Mesendoderm (in vitro differentiated cells): ENCODE results near the gene KRT80.

Experiments
- DNase-seq: peaks from one replicate; pipeline ENCODE4 v3.0.0; 2013
- H2AK5ac ChIP-seq: 2 replicates; pipeline ENCODE4 v1.6.1; 2013; ENCODE audit warnings: low read length, inconsistent platforms
- H2BK120ac ChIP-seq: 2 replicates; pipeline ENCODE4 v1.6.1; 2013; ENCODE audit warnings: low read depth, mild to moderate bottlenecking, low read length, moderate library complexity, mixed read lengths
- H2BK15ac ChIP-seq: replicated peaks from 2 replicates; pipeline ENCODE4 v1.6.1; 2013; ENCODE audit warnings: low read depth, mild to moderate bottlenecking, moderate library complexity
- H2BK5ac ChIP-seq: 2 replicates; pipeline ENCODE4 v1.6.1; 2013; ENCODE audit warnings: low read length, inconsistent platforms
- H3K18ac ChIP-seq: 2 replicates; pipeline ENCODE4 v1.6.1; 2013; ENCODE audit warnings: mild to moderate bottlenecking, low read length, mixed read lengths
- H3K23ac ChIP-seq: one replicate; pipeline ENCODE4 v1.6.1; 2013; ENCODE audit warnings: low read length
- H3K27ac ChIP-seq: 2 replicates; pipeline ENCODE4 v1.5.1; 2013; ENCODE audit warnings: low read depth, mild to moderate bottlenecking, inconsistent platforms, low read length, moderate library complexity
- H3K27me3 ChIP-seq: 2 replicates; pipeline ENCODE4 v1.6.1; 2013; ENCODE audit warnings: low read length, control low read depth, mild to moderate bottlenecking, inconsistent platforms; ENCODE audit not compliant: insufficient read depth, poor library complexity
- H3K36me3 ChIP-seq: 2 replicates; pipeline ENCODE4 v1.6.1; 2013; ENCODE audit warnings: low read length, inconsistent platforms; ENCODE audit not compliant: control insufficient read depth, insufficient read depth
- H3K4ac ChIP-seq: one replicate; pipeline ENCODE4 v1.6.1; 2013; ENCODE audit warnings: low read depth, mild to moderate bottlenecking, low read length, moderate library complexity
- H3K4me1 ChIP-seq: 2 replicates; pipeline ENCODE4 v1.6.1; 2013; ENCODE audit warnings: low read depth, low read length, inconsistent platforms; ENCODE audit not compliant: control insufficient read depth
- H3K4me2 ChIP-seq: 2 replicates; pipeline ENCODE4 v1.6.1; 2013; ENCODE audit warnings: low read length
- H3K4me3 ChIP-seq: 2 replicates; pipeline ENCODE4 v1.5.1; 2013; ENCODE audit warnings: mild to moderate bottlenecking, low read length
- H3K56ac ChIP-seq: one replicate; pipeline ENCODE4 v1.6.1; 2013; ENCODE audit warnings: low read length
- H3K79me1 ChIP-seq: 2 replicates; pipeline ENCODE4 v1.6.1; 2013; ENCODE audit warnings: low read length, inconsistent platforms
- H3K79me2 ChIP-seq: 2 replicates; pipeline ENCODE4 v1.6.1; 2013; ENCODE audit warnings: mild to moderate bottlenecking, low read length; ENCODE audit not compliant: control insufficient read depth, insufficient read depth
- H3K9ac ChIP-seq: 2 replicates; pipeline ENCODE4 v1.6.1; 2013; ENCODE audit warnings: low read length, inconsistent platforms
- H4K5ac ChIP-seq: one replicate; pipeline ENCODE4 v1.6.1; 2013; ENCODE audit warnings: low read length
- H4K8ac ChIP-seq: one replicate; pipeline ENCODE4 v1.6.1; 2013; ENCODE audit warnings: low read depth, mild to moderate bottlenecking, control low read depth, low read length, moderate library complexity
- WGBS: extraction: QIAGEN DNeasy Blood & Tissue Kit; methylation state at CpG from one replicate; pipeline ENCODE4 v1.1.7; 2013; ENCODE audit warnings: low lambda C conversion rate, missing lambda C conversion rate; ENCODE audit not compliant: insufficient coverage; ENCODE audit errors: extremely low coverage; 5-methylcytosine and 5-hydroxymethylcytosine counted together

Gene KRT80

GRCh38 chr12:52206304-52207040 is 14.7 kb upstream of the KRT80 start:
- Histone ChIP-seq H3K4me3 (no peak overlapping the region), H2BK5ac (no peak overlapping the region), H3K4me2 (no peak overlapping the region), H2AK5ac (no peak overlapping the region), H3K79me1 (no peaks in the 10 kb centered on the region), H4K8ac (no peak overlapping the region), H2BK120ac (no peak overlapping the region), H3K36me3 (no peaks in the 10 kb centered on the region), H3K9ac (no peak overlapping the region), H3K4ac (no peak overlapping the region), H4K5ac (no peak overlapping the region), H3K4me1 (peaks cover 4% of the 10 kb centered on the region), H3K27me3 (no peaks in the 10 kb centered on the region), H2BK15ac (no peak overlapping the region), H3K23ac (no peak overlapping the region), H3K18ac (no peak overlapping the region), H3K27ac (no peak overlapping the region), H3K79me2 (no peaks in the 10 kb centered on the region), H3K56ac (no peak overlapping the region)
- WGBS = no CpG with 5 or more reads among the region's 9 CpGs
- no peak for DNase-seq

- no peak overlapping the region for H3K27ac ChIP-seq
- H3K36me3 ChIP-seq = no peaks in the 10 kb centered on the region
- no peak overlapping the region for H4K5ac ChIP-seq
- no peak overlapping the region for H2AK5ac ChIP-seq
- H2BK15ac ChIP-seq = no peak overlapping the region
- no peak overlapping the region for H3K9ac ChIP-seq
- H3K18ac ChIP-seq = no peak overlapping the region
- no peak overlapping the region for H3K23ac ChIP-seq
- H3K79me1 ChIP-seq = no peaks in the 10 kb centered on the region
- H3K4me3 ChIP-seq = no peak overlapping the region
- no peak overlapping the region for H2BK120ac ChIP-seq
- H3K79me2 ChIP-seq = no peaks in the 10 kb centered on the region
- H4K8ac ChIP-seq = no peak overlapping the region
- no peak overlapping the region for H2BK5ac ChIP-seq
- no peak overlapping the region for H3K4ac ChIP-seq
- no peak for DNase-seq
- no CpG with 5 or more reads among the region's 4 CpGs for WGBS
- H3K4me1 ChIP-seq = peaks cover 4% of the 10 kb centered on the region
- no peak overlapping the region for H3K56ac ChIP-seq
- no peaks in the 10 kb centered on the region for H3K27me3 ChIP-seq
- H3K4me2 ChIP-seq = no peak overlapping the region
These were observed 13.9 kb upstream of the KRT80 start for GRCh38 chr12:52205612-52206303.

- Histone ChIP-seq H2BK5ac (no peak overlapping the region), H3K4ac (no peak overlapping the region), H2AK5ac (no peak overlapping the region), H3K18ac (no peak overlapping the region), H2BK120ac (no peak overlapping the region), H3K4me2 (no peak overlapping the region), H3K4me3 (no peak overlapping the region), H4K5ac (no peak overlapping the region), H3K9ac (no peak overlapping the region), H3K36me3 (no peaks in the 10 kb centered on the region), H3K23ac (no peak overlapping the region), H3K56ac (no peak overlapping the region), H4K8ac (no peak overlapping the region), H3K4me1 (peaks cover 4% of the 10 kb centered on the region), H3K27me3 (no peaks in the 10 kb centered on the region), H3K79me2 (no peaks in the 10 kb centered on the region), H3K27ac (no peak overlapping the region), H3K79me1 (no peaks in the 10 kb centered on the region), H2BK15ac (no peak overlapping the region)
- no CpG with 5 or more reads among the region's 7 CpGs for WGBS
- DNase-seq = no peak
These were observed 13.2 kb upstream of the KRT80 start for GRCh38 chr12:52204931-52205505.

- Histone ChIP-seq H4K5ac (no peak overlapping the region), H3K79me2 (no peaks in the 10 kb centered on the region), H3K79me1 (no peaks in the 10 kb centered on the region), H3K4me1 (peaks cover 4% of the 10 kb centered on the region), H3K4ac (no peak overlapping the region), H2BK15ac (no peak overlapping the region), H4K8ac (no peak overlapping the region), H2BK5ac (no peak overlapping the region), H3K23ac (no peak overlapping the region), H3K18ac (no peak overlapping the region), H3K27ac (no peak overlapping the region), H3K4me3 (no peak overlapping the region), H3K27me3 (no peaks in the 10 kb centered on the region), H3K36me3 (no peaks in the 10 kb centered on the region), H3K56ac (no peak overlapping the region), H3K4me2 (no peak overlapping the region), H2BK120ac (no peak overlapping the region), H2AK5ac (no peak overlapping the region), H3K9ac (no peak overlapping the region)
- DNase-seq = no peak
- WGBS = no CpG with 5 or more reads among the region's 18 CpGs
These were observed 12.5 kb upstream of the KRT80 start for GRCh38 chr12:52204095-52204930.

GRCh38 chr12:52203079-52203921 is 11.5 kb upstream of the KRT80 start:
- no peak overlapping the region for H4K5ac ChIP-seq
- H3K4ac ChIP-seq = no peak overlapping the region
- no CpG with 5 or more reads among the region's 19 CpGs for WGBS
- no peaks in the 10 kb centered on the region for H3K79me1 ChIP-seq
- H3K4me1 ChIP-seq = peaks cover 4% of the 10 kb centered on the region
- H3K9ac ChIP-seq = no peak overlapping the region
- peak overlapping the region; percentile 0 for H2BK5ac ChIP-seq
- H3K36me3 ChIP-seq = no peaks in the 10 kb centered on the region
- H3K56ac ChIP-seq = peak overlapping the region; percentile 79
- H3K27ac ChIP-seq = no peak overlapping the region
- no peak overlapping the region for H3K4me2 ChIP-seq
- H2BK120ac ChIP-seq = no peak overlapping the region
- H3K4me3 ChIP-seq = no peak overlapping the region
- H4K8ac ChIP-seq = no peak overlapping the region
- H3K23ac ChIP-seq = no peak overlapping the region
- no peak overlapping the region for H3K18ac ChIP-seq
- no peak overlapping the region for H2BK15ac ChIP-seq
- DNase-seq = peak; percentile 69
- H2AK5ac ChIP-seq = peak overlapping the region; percentile 15
- H3K27me3 ChIP-seq = no peaks in the 10 kb centered on the region
- H3K79me2 ChIP-seq = no peaks in the 10 kb centered on the region
